IMR-90 (cell line): ENCODE data around the gene PDHB. TPM values are rescaled to one million over a fixed set of nuclear protein-coding genes. Genes with fewer than 3 reads are reported as not detected.

Experiments used
- ATAC-seq: fragments of 200-7000 bp; cut with Tn5 transposase; 2 replicates; pipeline ENCODE4 v1.9.1; 2020; ENCODE audit warnings: low read depth, mild to moderate bottlenecking, moderate library complexity
- BruUV-seq: library from RNA; stranded (reverse); fragments of 400-500 nt; replicated peaks from 2 replicates; lab custom pipeline; 2021; lab: Mats Ljungman, UMichigan
- CTCF ChIA-PET: fragments of 300-600 bp; formaldehyde crosslinking; extraction: SDS; loops from one replicate; lab custom pipeline; 2021; ENCODE audit warnings: antibody characterized with exemption; lab: Yijun Ruan, JAX
- POLR2A ChIA-PET: fragments of 300-600 bp; sonication (Branson Sonifier 250); formaldehyde crosslinking; loops from one replicate; lab custom pipeline; 2022; ENCODE audit warnings: antibody characterized with exemption; ENCODE audit not compliant: unreplicated experiment; lab: Charles Lee
- DNase-seq: peaks from one replicate; pipeline ENCODE4 v3.0.0; 2013
- H2AFZ ChIP-seq: replicated peaks from 2 replicates; pipeline ENCODE3; 2013; ENCODE audit warnings: low read length, mild to moderate bottlenecking; ENCODE audit not compliant: poor library complexity
- H2AK5ac ChIP-seq: 2 replicates; pipeline ENCODE4 v1.6.1; 2013; ENCODE audit warnings: low read depth, low read length, inconsistent platforms
- H2AK9ac ChIP-seq: replicated peaks from 2 replicates; pipeline ENCODE3; 2013; ENCODE audit warnings: mild to moderate bottlenecking, low read depth, low read length, moderate library complexity; ENCODE audit not compliant: poor library complexity
- H2BK120ac ChIP-seq: 2 replicates; pipeline ENCODE4 v1.6.1; 2013; ENCODE audit warnings: low read depth, low read length, inconsistent platforms
- H2BK15ac ChIP-seq: 3 replicates; pipeline ENCODE4 v1.6.1; 2013; ENCODE audit warnings: low read depth, low read length, inconsistent platforms
- H2BK20ac ChIP-seq: 2 replicates; pipeline ENCODE4 v1.6.1; 2013; ENCODE audit warnings: low read depth, mild to moderate bottlenecking, inconsistent platforms, low read length, moderate library complexity
- H2BK5ac ChIP-seq: 2 replicates; pipeline ENCODE4 v1.6.1; 2013; ENCODE audit warnings: mild to moderate bottlenecking, low read depth, low read length, inconsistent platforms; ENCODE audit not compliant: poor library complexity, severe bottlenecking
- H3K14ac ChIP-seq: replicated peaks from 2 replicates; pipeline ENCODE4 v1.6.1; 2013; ENCODE audit warnings: low read depth, low read length, inconsistent platforms
- H3K18ac ChIP-seq: 2 replicates; pipeline ENCODE4 v1.6.1; 2013; ENCODE audit warnings: low read depth, low read length, control low read depth
- H3K23ac ChIP-seq: 2 replicates; pipeline ENCODE4 v1.6.1; 2013; ENCODE audit warnings: low read depth, low read length, inconsistent platforms
- H3K27ac ChIP-seq: 2 replicates; pipeline ENCODE4 v1.5.1; 2013; ENCODE audit warnings: mild to moderate bottlenecking, control low read depth, low read length; ENCODE audit not compliant: insufficient read depth
- H3K27me3 ChIP-seq: 2 replicates; pipeline ENCODE4 v1.6.1; 2013; ENCODE audit warnings: low read length; ENCODE audit not compliant: control insufficient read depth, insufficient read depth
- H3K36me3 ChIP-seq: 2 replicates; pipeline ENCODE4 v1.6.1; 2013; ENCODE audit warnings: low read length, mixed read lengths; ENCODE audit not compliant: control insufficient read depth, insufficient read depth
- H3K4ac ChIP-seq: 2 replicates; pipeline ENCODE4 v1.6.1; 2013; ENCODE audit warnings: low read depth, low read length, inconsistent platforms
- H3K4me1 ChIP-seq: 2 replicates; pipeline ENCODE4 v1.6.1; 2013; ENCODE audit warnings: low read length, mixed read lengths; ENCODE audit not compliant: control insufficient read depth, insufficient read depth
- H3K4me2 ChIP-seq: 2 replicates; pipeline ENCODE4 v1.6.1; 2013; ENCODE audit warnings: low read depth, mild to moderate bottlenecking, control low read depth, low read length, moderate library complexity
- H3K4me3 ChIP-seq: 2 replicates; pipeline ENCODE4 v1.5.1; 2013; ENCODE audit warnings: low read depth, mild to moderate bottlenecking, control low read depth, low read length, moderate library complexity; ENCODE audit not compliant: insufficient read depth
- H3K56ac ChIP-seq: 2 replicates; pipeline ENCODE4 v1.6.1; 2013; ENCODE audit warnings: low read length, inconsistent platforms; ENCODE audit not compliant: insufficient read depth; ENCODE audit errors: extremely low read depth
- H3K79me1 ChIP-seq, 2 experiments: 2 replicates each; pipeline ENCODE4 v1.6.1; 2013; ENCODE audit warnings: low read length in 2 of 2, inconsistent platforms in 1 of 2, low read depth in 1 of 2
- H3K9ac ChIP-seq: 2 replicates; pipeline ENCODE4 v1.6.1; 2013; ENCODE audit warnings: low read depth, low read length, control low read depth
- H3K9me1 ChIP-seq: 2 replicates; pipeline ENCODE4 v1.6.1; 2013; ENCODE audit warnings: low read length, inconsistent platforms; ENCODE audit not compliant: insufficient read depth
- H3K9me3 ChIP-seq: 2 replicates; pipeline ENCODE4 v1.6.1; 2013; ENCODE audit warnings: low read length; ENCODE audit not compliant: control insufficient read depth, insufficient read depth
- H4K20me1 ChIP-seq: 2 replicates; pipeline ENCODE4 v1.6.1; 2013; ENCODE audit warnings: low read length, inconsistent platforms; ENCODE audit not compliant: insufficient read depth
- H4K5ac ChIP-seq: 2 replicates; pipeline ENCODE4 v1.6.1; 2013; ENCODE audit warnings: mild to moderate bottlenecking, low read depth, low read length, control low read depth
- H4K8ac ChIP-seq, 2 experiments: 2 replicates each; pipeline ENCODE4 v1.6.1; 2013; ENCODE audit warnings: low read depth in 2 of 2, low read length in 2 of 2, control low read depth in 1 of 2, inconsistent platforms in 1 of 2
- H4K91ac ChIP-seq: 2 replicates; pipeline ENCODE4 v1.6.1; 2013; ENCODE audit warnings: low read depth, low read length, inconsistent platforms; ENCODE audit not compliant: insufficient read depth
- BHLHE40 ChIP-seq: fragments of 150-350 bp; IDR thresholded peaks from 2 replicates; pipeline ENCODE4 v1.6.1; 2016; ENCODE audit warnings: mild to moderate bottlenecking, low read depth, low read length
- CEBPB ChIP-seq: IDR thresholded peaks from 2 replicates; pipeline ENCODE4 v1.6.1; 2012; ENCODE audit warnings: low read depth, low read length, improper control_type of control experiment
- CHD1 ChIP-seq: IDR thresholded peaks from 2 replicates; pipeline ENCODE4 v1.6.1; 2012; ENCODE audit warnings: low read depth, low read length, improper control_type of control experiment
- MAFK ChIP-seq: IDR thresholded peaks from 2 replicates; pipeline ENCODE4 v1.6.1; 2012; ENCODE audit warnings: low read depth, low read length, improper control_type of control experiment
- MAZ ChIP-seq: IDR thresholded peaks from 2 replicates; pipeline ENCODE4 v1.6.1; 2012; ENCODE audit warnings: low read depth, mild to moderate bottlenecking, low read length, improper control_type of control experiment, moderate library complexity, borderline replicate concordance
- NFE2L2 ChIP-seq: fragments of 150-350 bp; IDR thresholded peaks from 2 replicates; pipeline ENCODE4 v1.6.1; 2016; ENCODE audit warnings: low read depth, mild to moderate bottlenecking, low read length
- SMC3 ChIP-seq: fragments of 150-350 bp; IDR thresholded peaks from 2 replicates; pipeline ENCODE4 v1.6.1; 2016; ENCODE audit warnings: low read depth, mild to moderate bottlenecking, antibody characterized with exemption, low read length, moderate library complexity
- WGBS, 2 experiments: methylation state at CpG; one replicate each; pipeline versions ENCODE4 v1.1.5 to v1.1.7; 2013; ENCODE audit warnings: missing lambda C conversion rate in 2 of 2; ENCODE audit not compliant: insufficient read length in 1 of 2; ENCODE audit errors: extremely low coverage in 2 of 2; 5-methylcytosine and 5-hydroxymethylcytosine counted together
- dilution Hi-C: fragments of 300-500 bp; cut with HindIII; formaldehyde crosslinking; loops from one replicate; pipeline ENCODE4 v1.14.3; 2018; ENCODE audit warnings: low sequenced_read_pairs; ENCODE audit not compliant: unreplicated experiment
- in situ Hi-C: fragments of 300-500 bp; cut with MboI; formaldehyde crosslinking; loops from 3 replicates; pipeline ENCODE4 v1.14.3; 2019; ENCODE audit warnings: low sequenced_read_pairs, inconsistent platforms, mixed read lengths
- intact Hi-C: fragments of 100-400 bp; cut with micrococcal nuclease; formaldehyde crosslinking; loops from 2 replicates; pipeline ENCODE4 v1.10.0; 2022
- polyA plus RNA-seq, 3 experiments: library from polyadenylated mRNA; depleted of rRNA; stranded (reverse); fragments of >200 nt; gene quantifications; 2 replicates each; pipeline ENCODE4 v1.2.3, GENCODE V29; 2012; ENCODE audit warnings: low replicate concordance in 1 of 3
- total RNA-seq: library from RNA; depleted of rRNA; stranded (reverse); fragments of >200 nt; gene quantifications from 2 replicates; pipeline ENCODE4 v1.2.3, GENCODE V29; 2012
- TF ChIP-seq, protein P1 (sequence below): fragments of 150-350 bp; IDR thresholded peaks from 2 replicates; pipeline ENCODE4 v1.6.1; 2016; ENCODE audit warnings: low read depth, mild to moderate bottlenecking, low read length, moderate library complexity, borderline replicate concordance

The PDHB gene
- total and polyA plus RNA-seq, 2 of the 4 experiments (the other 2 are of a cell fraction) = 69.2 to 73.5 TPM

- TF ChIP-seq MAZ (no peak), BHLHE40 (no peak), CHD1 (no peak), SMC3 (no peak)
Measured at GRCh38 chr3:58459160-58459559, 25.5 kb upstream of the PDHB start (continued).

GRCh38 chr3:58452176-58452575, 18.5 kb upstream of the PDHB start:
- no peak for TF ChIP-seq MAFK
- no peak for TF ChIP-seq MAZ
- TF ChIP-seq, protein P1, sequence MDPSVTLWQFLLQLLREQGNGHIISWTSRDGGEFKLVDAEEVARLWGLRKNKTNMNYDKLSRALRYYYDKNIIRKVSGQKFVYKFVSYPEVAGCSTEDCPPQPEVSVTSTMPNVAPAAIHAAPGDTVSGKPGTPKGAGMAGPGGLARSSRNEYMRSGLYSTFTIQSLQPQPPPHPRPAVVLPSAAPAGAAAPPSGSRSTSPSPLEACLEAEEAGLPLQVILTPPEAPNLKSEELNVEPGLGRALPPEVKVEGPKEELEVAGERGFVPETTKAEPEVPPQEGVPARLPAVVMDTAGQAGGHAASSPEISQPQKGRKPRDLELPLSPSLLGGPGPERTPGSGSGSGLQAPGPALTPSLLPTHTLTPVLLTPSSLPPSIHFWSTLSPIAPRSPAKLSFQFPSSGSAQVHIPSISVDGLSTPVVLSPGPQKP = no peak
- TF ChIP-seq CEBPB = no peak
- no peak for TF ChIP-seq NFE2L2
- H3K14ac ChIP-seq = no peak overlapping the region
- CTCF ChIA-PET = interaction anchor here (0.7 kb wide), 1 partner anchor 40 kb away, joined by 3 read pairs; the partner anchor contains the start of gene KCTD6

More at GRCh38 chr3:58452176-58452575, 18.5 kb upstream of the PDHB start:
- Histone ChIP-seq H2AK9ac (no peak overlapping the region), H3K9ac (no peak overlapping the region), H3K79me1 (no peaks in the 10 kb centered on the region), H3K18ac (no peak overlapping the region), H2BK20ac (no peak overlapping the region), H3K4me2 (no peak overlapping the region), H4K91ac (no peak overlapping the region), H3K9me1 (no peaks in the 10 kb centered on the region), H3K27ac (no peak overlapping the region), H3K23ac (no peak overlapping the region), H2BK15ac (no peak overlapping the region), H3K4ac (no peak overlapping the region), H2AFZ (no peak overlapping the region), H4K5ac (no peak overlapping the region), H4K8ac (no peak overlapping the region), H3K36me3 (no peaks in the 10 kb centered on the region), H3K9me3 (peaks cover 7% of the 10 kb centered on the region), H2BK120ac (no peak overlapping the region), H2BK5ac (no peak overlapping the region), H3K27me3 (peaks cover 5% of the 10 kb centered on the region; the same call in 1 of the 2 replicates), H3K56ac (no peak overlapping the region), H4K20me1 (no peaks in the 10 kb centered on the region), H2AK5ac (no peak overlapping the region), H3K4me3 (no peak overlapping the region), H3K4me1 (no peaks in the 10 kb centered on the region)
- dilution Hi-C loops (no loop called here), in situ Hi-C loops (no loop called here), intact Hi-C loops (no loop called here)
- ATAC-seq = no peak
- BruUV-seq = no TSS peak
- POLR2A ChIA-PET = no interaction called here
- no CpG with 5 or more reads among the region's 1 CpG for WGBS, 2 experiments
- DNase-seq = no peak
